Activated CD4-positive, alpha-beta memory T cell treated with anti-CD3 and anti-CD28 coated beads, Interleukin-2, amount 10 ng/mL, durations not matched to agents 7 days and 5 days (primary cell): ENCODE results near the gene GBA2. TPM values are rescaled to one million over a fixed set of nuclear protein-coding genes. Genes with fewer than 3 reads are reported as not detected.

Source experiments
- CTCF ChIA-PET: fragments of 350-600 bp; sonication (Branson Sonifier 250); formaldehyde crosslinking; loops from one replicate; lab custom pipeline; 2021; ENCODE audit warnings: antibody characterized with exemption, inconsistent platforms; lab: Charles Lee
- POLR2A ChIA-PET: fragments of 350-600 bp; sonication (Branson Sonifier 250); formaldehyde crosslinking; loops from one replicate; lab custom pipeline; 2021; ENCODE audit warnings: antibody characterized with exemption; lab: Charles Lee
- DNase-seq: peaks from one replicate; pipeline ENCODE4 v3.0.0-alpha.2; 2020
- H3K27ac Mint-ChIP-seq: one replicate; pipeline ENCODE4 v1.8.0; 2021; ENCODE audit warnings: mild to moderate bottlenecking, mixed read lengths
- H3K27me3 Mint-ChIP-seq: one replicate; pipeline ENCODE4 v1.8.0; 2021; ENCODE audit warnings: mixed read lengths
- H3K36me3 Mint-ChIP-seq: one replicate; pipeline ENCODE4 v1.8.0; 2021; ENCODE audit warnings: low read depth, mixed read lengths
- H3K4me1 Mint-ChIP-seq: one replicate; pipeline ENCODE4 v1.8.0; 2021; ENCODE audit warnings: mixed read lengths
- H3K4me3 Mint-ChIP-seq: one replicate; pipeline ENCODE4 v1.8.0; 2021; ENCODE audit warnings: mild to moderate bottlenecking, mixed read lengths
- H3K9me3 Mint-ChIP-seq: one replicate; pipeline ENCODE4 v1.8.0; 2021; ENCODE audit warnings: mixed read lengths
- total RNA-seq, 2 experiments: library from RNA; stranded (reverse); gene quantifications; one replicate each; pipeline ENCODE4 v1.2.3, GENCODE V29; 2021

GBA2 gene
- total RNA-seq, 2 experiments from 2014 or later: 45.8 to 49.1 TPM

DNA sequence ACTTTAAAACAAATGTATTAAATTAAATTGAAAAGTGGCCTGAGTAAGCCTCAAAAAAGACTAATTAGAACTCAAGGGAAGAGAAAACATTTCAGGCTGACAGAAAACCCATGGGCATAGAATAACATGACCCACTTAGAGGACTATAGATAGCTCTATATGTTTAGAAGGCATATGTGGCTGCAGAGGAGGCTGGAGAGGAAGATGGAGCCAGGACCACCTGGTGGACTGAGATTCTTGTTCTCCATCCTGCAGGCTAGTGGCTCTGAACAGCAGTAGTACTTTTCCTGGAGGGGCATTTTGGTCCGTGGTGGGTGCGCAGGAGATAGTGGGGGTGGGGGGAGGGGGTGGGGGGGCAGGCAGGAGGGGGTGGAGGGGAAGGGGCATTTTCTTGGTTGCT, 32.0 kb upstream of the GBA2 start:
- no peak for DNase-seq
- no peak overlapping the region for H3K4me3 Mint-ChIP-seq
- CTCF ChIA-PET: interaction anchor here (1.5 to 1.6 kb wide), 2 partner anchors 9 to 121 kb away, joined by 4 to 5 read pairs; no protein-coding TSS in a partner anchor
- H3K27me3 Mint-ChIP-seq: no peaks in the 10 kb centered on the region
- no peak overlapping the region for H3K27ac Mint-ChIP-seq
- H3K4me1 Mint-ChIP-seq: no peaks in the 10 kb centered on the region
- POLR2A ChIA-PET: interaction anchor here (1.1 kb wide), 1 partner anchor 25 kb away, joined by 3 read pairs; no protein-coding TSS in a partner anchor
- peaks cover 21% of the 10 kb centered on the region for H3K36me3 Mint-ChIP-seq
- no peaks in the 10 kb centered on the region for H3K9me3 Mint-ChIP-seq

DNA sequence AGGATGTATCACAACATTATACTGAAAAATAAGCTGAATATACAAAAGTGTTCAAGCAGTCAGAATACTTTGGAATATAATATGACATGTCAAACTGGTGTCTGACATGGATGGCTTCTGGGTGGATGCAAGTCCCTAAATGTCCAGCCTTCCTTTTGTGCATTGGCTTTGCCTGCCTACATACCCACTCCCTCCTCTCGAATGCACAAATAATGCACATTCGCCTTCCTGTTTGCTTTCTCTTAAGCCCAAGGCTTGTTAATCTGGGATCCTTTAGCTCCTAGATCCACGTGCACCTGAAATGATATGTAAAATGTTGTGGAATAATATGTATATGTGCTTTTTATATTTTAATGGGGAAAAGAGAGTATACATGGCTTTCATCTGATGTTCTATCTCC, 29.5 kb upstream of the GBA2 start:
- Mint-ChIP-seq H3K27ac (no peak overlapping the region), H3K9me3 (no peaks in the 10 kb centered on the region), H3K27me3 (no peaks in the 10 kb centered on the region), H3K4me3 (no peak overlapping the region), H3K4me1 (no peaks in the 10 kb centered on the region), H3K36me3 (peaks cover 9% of the 10 kb centered on the region)
- POLR2A ChIA-PET: no interaction called here
- DNase-seq: no peak
- CTCF ChIA-PET: interaction anchor here (0.8 to 2.2 kb wide), 7 partner anchors 12 to 176 kb away, joined by 3 to 8 read pairs (median 4); no protein-coding TSS in a partner anchor

DNA sequence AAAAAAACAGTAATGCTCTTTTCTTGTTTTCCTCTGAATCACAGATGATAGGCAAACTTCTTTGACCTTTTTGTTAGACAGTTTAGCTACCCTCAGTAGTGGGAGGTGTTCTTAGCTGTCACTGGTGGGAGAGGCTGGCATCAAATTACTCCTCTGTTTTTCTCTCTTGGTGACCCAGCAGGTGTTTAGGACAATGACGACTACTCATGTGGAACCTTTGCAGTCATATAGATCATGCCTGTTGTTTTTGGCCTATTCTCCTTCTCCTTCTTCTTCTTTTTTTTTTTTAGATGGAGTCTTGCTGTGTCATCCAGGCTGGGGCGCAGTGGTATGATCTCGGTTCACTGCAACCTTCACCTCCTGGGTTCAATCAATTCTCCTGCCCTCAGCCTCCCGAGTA, 27.0 kb upstream of the GBA2 start:
- Mint-ChIP-seq H3K36me3 (peaks cover 5% of the 10 kb centered on the region), H3K9me3 (no peaks in the 10 kb centered on the region), H3K4me3 (no peak overlapping the region), H3K27ac (no peak overlapping the region), H3K27me3 (no peaks in the 10 kb centered on the region), H3K4me1 (no peaks in the 10 kb centered on the region)
- ChIA-PET POLR2A (no interaction called here), CTCF (interaction anchor here (1.1 to 1.3 kb wide), 3 partner anchors 14 to 27 kb away, joined by 3 to 6 read pairs (median 4); partner anchors contain the start of genes GBA2 and RGP1)
- no peak for DNase-seq

DNA sequence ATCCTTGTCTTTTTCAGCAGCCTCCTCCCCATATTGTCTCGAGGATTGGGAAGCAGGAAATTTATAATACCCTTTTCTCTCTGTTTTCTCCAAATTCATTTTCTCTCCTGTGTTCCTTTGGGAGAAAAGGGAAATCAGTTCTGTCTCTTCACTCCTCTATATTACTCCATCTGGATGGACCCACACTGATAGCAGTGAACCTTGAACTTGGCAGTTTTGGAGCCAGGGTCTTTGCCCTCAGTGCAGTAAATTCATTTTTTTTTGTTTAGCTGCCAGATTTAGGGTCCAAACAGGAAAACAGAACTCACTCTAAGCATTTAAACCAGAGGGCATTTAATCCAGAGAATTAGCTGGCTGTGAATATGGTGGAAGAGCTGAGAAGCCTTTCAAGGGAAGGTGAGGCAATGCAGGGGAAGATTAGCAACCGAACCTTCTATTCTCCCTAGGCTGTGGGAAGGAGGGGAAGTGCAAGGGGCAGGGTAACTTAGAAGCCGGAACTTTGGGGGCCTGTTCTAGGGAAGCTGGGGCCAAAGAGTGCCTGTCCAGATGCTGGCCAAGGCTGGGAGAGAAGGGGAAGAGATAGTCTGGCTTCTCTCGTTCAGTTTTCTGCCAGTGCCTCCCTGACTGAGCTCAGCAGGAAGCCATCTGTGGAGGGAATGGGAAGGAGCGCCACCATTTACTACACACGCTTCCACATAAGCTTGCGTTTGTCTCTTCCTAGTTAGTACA, 26.0 kb upstream of the GBA2 start:
- Mint-ChIP-seq H3K27ac (no peak overlapping the region), H3K4me3 (no peak overlapping the region), H3K9me3 (no peaks in the 10 kb centered on the region), H3K4me1 (no peaks in the 10 kb centered on the region), H3K27me3 (no peaks in the 10 kb centered on the region), H3K36me3 (peaks cover under 1% of the 10 kb centered on the region)
- ChIA-PET POLR2A (no interaction called here), CTCF (interaction anchor here (0.8 to 1.3 kb wide), 6 partner anchors 15 to 128 kb away, joined by 3 to 6 read pairs (median 3); partner anchors contain the start of genes GBA2 and RGP1)
- no peak for DNase-seq

DNA sequence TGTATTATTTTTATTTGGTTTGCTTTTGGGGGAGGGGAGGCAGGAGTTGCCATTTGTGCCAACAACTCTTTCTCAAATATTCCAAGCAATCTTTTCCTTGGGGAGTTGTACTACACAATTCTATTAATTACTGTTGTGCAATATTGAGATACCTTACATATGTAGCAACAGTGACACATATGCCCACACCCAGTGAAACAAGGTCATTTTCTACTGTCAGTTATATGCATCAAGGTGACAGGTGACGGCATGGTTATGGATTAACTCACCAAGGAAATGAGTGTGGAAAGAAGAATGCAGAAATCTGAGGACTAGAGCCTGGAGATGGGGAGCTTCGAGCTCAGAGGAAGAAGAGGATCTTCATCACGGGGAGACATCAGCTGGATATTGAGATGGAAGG, 22.9 kb upstream of the GBA2 start:
- no peak overlapping the region for H3K27ac Mint-ChIP-seq
- ChIA-PET POLR2A (interaction anchor here (2.0 kb wide), 1 partner anchor 11 kb away, joined by 5 read pairs; no protein-coding TSS in a partner anchor), CTCF (interaction anchor here (0.8 to 1.2 kb wide), 3 partner anchors 8 to 110 kb away, joined by 3 to 4 read pairs (median 4); no protein-coding TSS in a partner anchor)
- DNase-seq: no peak
- no peaks in the 10 kb centered on the region for H3K9me3 Mint-ChIP-seq
- no peaks in the 10 kb centered on the region for H3K36me3 Mint-ChIP-seq
- H3K27me3 Mint-ChIP-seq: no peaks in the 10 kb centered on the region
- no peak overlapping the region for H3K4me3 Mint-ChIP-seq
- H3K4me1 Mint-ChIP-seq: no peaks in the 10 kb centered on the region

DNA sequence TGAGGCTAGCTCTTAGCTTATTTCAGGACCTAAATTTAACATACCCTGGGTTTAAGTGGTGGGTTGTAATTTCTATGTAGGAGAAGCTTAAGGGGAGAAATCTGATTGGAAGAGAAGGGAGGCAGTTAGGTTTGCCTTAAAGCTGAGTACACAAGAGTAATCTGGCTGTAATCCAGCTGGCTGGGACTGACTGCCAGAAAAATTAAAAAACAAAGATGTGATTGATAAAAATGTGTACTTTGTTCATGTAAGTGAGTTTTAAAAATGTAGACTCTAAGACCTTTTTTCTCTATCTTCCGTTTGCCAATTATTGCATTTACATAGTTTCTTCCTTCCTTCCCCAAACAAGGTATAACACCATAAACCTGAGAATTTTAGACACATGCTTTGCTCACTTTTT, 22.5 kb upstream of the GBA2 start:
- Mint-ChIP-seq H3K27me3 (no peaks in the 10 kb centered on the region), H3K9me3 (no peaks in the 10 kb centered on the region), H3K36me3 (no peaks in the 10 kb centered on the region), H3K27ac (no peak overlapping the region), H3K4me1 (no peaks in the 10 kb centered on the region), H3K4me3 (no peak overlapping the region)
- DNase-seq: no peak
- ChIA-PET POLR2A (interaction anchor here (1.2 to 2.0 kb wide), 2 partner anchors 11 to 23 kb away, joined by 4 to 5 read pairs; partner anchors contain the start of genes GBA2 and RGP1), CTCF (interaction anchor here (0.6 to 0.8 kb wide), 2 partner anchors 15 to 26 kb away, joined by 3 to 4 read pairs; no protein-coding TSS in a partner anchor)

DNA sequence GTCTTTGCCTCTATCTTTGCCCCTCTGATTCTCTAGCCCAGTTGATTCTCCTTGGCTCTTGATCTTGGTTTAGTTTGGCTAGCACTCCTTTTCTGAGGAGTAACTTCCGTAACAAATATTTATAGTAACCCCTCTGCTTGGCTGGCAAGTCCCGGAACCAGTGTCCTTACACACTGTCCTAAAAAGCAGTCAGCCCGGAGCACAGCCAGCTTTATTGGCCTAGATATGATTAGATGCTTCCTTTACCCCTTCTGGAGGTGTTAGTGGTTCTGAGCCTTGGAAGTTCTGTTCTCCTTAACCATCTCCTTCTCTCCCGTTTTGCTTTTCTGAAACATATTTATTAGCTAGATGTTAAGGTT, 22.0 kb upstream of the GBA2 start:
- no peaks in the 10 kb centered on the region for H3K9me3 Mint-ChIP-seq
- DNase-seq: no peak
- CTCF ChIA-PET: interaction anchor here (0.6 to 0.8 kb wide), 2 partner anchors 14 to 26 kb away, joined by 3 to 4 read pairs; no protein-coding TSS in a partner anchor
- H3K36me3 Mint-ChIP-seq: no peaks in the 10 kb centered on the region
- POLR2A ChIA-PET: interaction anchor here (1.2 to 2.0 kb wide), 2 partner anchors 10 to 23 kb away, joined by 4 to 5 read pairs; partner anchors contain the start of genes GBA2 and RGP1
- no peak overlapping the region for H3K4me3 Mint-ChIP-seq
- H3K27me3 Mint-ChIP-seq: no peaks in the 10 kb centered on the region
- no peak overlapping the region for H3K27ac Mint-ChIP-seq
- H3K4me1 Mint-ChIP-seq: no peaks in the 10 kb centered on the region

DNA sequence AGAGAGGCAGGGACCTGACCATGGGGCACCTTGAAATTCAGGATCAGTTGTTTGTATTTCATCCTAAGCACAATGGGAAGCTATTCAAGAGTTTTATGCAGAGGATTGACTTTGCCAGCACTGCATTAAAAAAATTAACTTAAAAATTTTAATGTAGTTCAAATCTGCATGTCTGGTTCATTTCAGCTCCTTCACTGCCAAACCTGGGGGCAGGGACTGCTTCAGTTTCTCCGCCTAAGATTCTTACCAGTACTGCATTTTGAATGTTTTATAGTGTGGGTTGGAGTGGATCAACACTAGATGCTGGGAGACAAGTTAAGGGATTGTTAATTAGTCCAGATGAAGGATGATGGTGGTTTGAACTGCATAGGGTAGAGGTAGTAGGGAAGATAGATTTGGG, 20.7 kb upstream of the GBA2 start:
- Mint-ChIP-seq H3K36me3 (no peaks in the 10 kb centered on the region), H3K27ac (no peak overlapping the region), H3K27me3 (no peaks in the 10 kb centered on the region), H3K9me3 (no peaks in the 10 kb centered on the region), H3K4me1 (no peaks in the 10 kb centered on the region), H3K4me3 (no peak overlapping the region)
- CTCF ChIA-PET: interaction anchor here (0.7 to 2.0 kb wide), 4 partner anchors 14 to 295 kb away, joined by 3 to 6 read pairs (median 4); no protein-coding TSS in a partner anchor
- POLR2A ChIA-PET: interaction anchor here (2.1 kb wide), 1 partner anchor 21 kb away, joined by 7 read pairs; the partner anchor contains the start of genes GBA2 and RGP1
- DNase-seq: no peak

DNA sequence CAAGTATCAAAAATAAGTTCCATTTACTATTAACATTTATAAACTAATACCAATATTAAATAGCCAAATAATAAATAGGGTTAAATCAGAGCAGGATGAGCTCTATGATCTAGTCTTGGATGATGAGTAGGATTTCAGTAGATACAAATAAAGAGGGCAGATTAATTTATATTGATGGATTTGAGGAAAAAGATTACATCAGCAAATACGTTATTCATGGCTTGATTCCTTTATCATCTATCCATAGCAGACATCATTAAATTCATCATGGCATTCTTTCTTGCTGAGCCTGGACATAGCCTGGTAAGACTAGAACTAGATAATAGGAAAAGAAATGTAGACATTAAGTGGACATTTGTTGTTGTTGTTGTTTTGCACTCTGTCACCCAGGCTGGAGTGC, 18.4 kb upstream of the GBA2 start:
- Mint-ChIP-seq H3K9me3 (no peaks in the 10 kb centered on the region), H3K36me3 (no peaks in the 10 kb centered on the region), H3K27me3 (no peaks in the 10 kb centered on the region), H3K4me1 (no peaks in the 10 kb centered on the region), H3K4me3 (no peak overlapping the region), H3K27ac (no peak overlapping the region)
- ChIA-PET POLR2A (no interaction called here), CTCF (interaction anchor here (1.3 kb wide), 1 partner anchor 59 kb away, joined by 3 read pairs; no protein-coding TSS in a partner anchor)
- no peak for DNase-seq

DNA sequence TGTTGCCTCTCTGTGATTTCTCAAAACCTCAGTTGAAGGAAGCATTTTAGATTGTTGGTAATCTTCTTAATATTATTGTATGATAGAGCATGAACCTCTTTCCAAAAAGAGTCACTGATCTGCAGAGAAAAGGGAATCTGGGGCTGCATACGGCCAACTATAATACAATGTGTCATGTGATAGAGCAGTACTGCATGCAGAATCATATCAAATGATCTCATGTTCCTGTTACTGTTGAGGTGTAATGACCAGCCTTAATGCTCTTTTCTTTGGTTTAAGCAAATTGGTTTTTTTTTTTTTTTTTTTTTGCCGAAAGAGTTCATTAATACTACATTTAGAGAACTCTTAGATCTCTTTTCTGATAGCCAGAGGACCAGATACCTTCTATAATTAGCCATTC, 18.0 kb upstream of the GBA2 start:
- Mint-ChIP-seq H3K36me3 (no peaks in the 10 kb centered on the region), H3K9me3 (no peaks in the 10 kb centered on the region), H3K4me3 (no peak overlapping the region), H3K27ac (no peak overlapping the region), H3K27me3 (no peaks in the 10 kb centered on the region), H3K4me1 (no peaks in the 10 kb centered on the region)
- ChIA-PET CTCF (no interaction called here), POLR2A (no interaction called here)
- DNase-seq: no peak

DNA sequence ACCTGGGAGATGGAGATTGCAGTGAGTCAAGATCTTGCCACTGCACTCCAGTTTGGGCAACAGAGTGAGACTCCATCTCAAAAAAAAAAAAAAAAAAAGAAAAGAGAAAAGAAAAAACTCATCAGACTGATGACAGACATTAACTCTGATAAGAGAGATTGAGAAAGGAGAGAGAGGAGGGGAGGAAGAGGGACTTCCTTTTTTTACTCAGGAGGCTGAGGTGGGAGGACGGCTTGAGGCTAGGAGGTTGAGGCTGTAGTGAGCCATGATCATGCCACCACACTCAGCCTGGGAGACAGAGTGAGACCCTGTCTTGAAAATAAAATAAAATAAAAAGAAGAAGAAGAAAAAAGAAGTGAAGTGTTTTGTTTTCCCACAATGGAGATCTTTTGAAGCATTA, 14.8 kb upstream of the GBA2 start:
- no peaks in the 10 kb centered on the region for H3K9me3 Mint-ChIP-seq
- CTCF ChIA-PET: interaction anchor here (0.8 to 1.2 kb wide), 2 partner anchors 9 to 67 kb away, joined by 3 read pairs; no protein-coding TSS in a partner anchor
- no peaks in the 10 kb centered on the region for H3K36me3 Mint-ChIP-seq
- no peak overlapping the region for H3K27ac Mint-ChIP-seq
- no peak overlapping the region for H3K4me3 Mint-ChIP-seq
- DNase-seq: no peak
- no peaks in the 10 kb centered on the region for H3K27me3 Mint-ChIP-seq
- POLR2A ChIA-PET: no interaction called here
- H3K4me1 Mint-ChIP-seq: peaks cover 16% of the 10 kb centered on the region

DNA sequence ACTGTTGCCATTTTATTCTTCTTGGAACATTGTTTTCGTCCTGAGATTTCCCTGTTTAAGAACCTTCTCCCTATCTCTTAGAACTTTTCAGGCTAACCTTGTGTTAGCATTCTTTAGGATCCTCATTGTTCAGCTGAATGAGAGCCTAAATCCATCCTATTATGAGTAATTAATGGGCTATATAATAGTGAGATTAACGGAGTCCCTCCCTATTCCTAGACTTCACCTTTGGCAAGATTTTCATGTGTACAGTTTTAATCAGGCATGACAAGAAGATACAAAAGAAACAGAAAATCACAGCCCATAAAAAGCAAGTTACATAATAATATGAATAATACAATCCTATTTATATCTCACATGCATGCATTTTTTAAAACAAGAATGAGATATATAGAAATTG, 14.2 kb upstream of the GBA2 start:
- ChIA-PET POLR2A (no interaction called here), CTCF (interaction anchor here (0.6 to 0.8 kb wide), 2 partner anchors 15 to 33 kb away, joined by 3 read pairs; no protein-coding TSS in a partner anchor)
- Mint-ChIP-seq H3K27me3 (no peaks in the 10 kb centered on the region), H3K4me3 (no peak overlapping the region), H3K36me3 (no peaks in the 10 kb centered on the region), H3K9me3 (no peaks in the 10 kb centered on the region), H3K27ac (no peak overlapping the region), H3K4me1 (peaks cover 22% of the 10 kb centered on the region)
- DNase-seq: no peak

DNA sequence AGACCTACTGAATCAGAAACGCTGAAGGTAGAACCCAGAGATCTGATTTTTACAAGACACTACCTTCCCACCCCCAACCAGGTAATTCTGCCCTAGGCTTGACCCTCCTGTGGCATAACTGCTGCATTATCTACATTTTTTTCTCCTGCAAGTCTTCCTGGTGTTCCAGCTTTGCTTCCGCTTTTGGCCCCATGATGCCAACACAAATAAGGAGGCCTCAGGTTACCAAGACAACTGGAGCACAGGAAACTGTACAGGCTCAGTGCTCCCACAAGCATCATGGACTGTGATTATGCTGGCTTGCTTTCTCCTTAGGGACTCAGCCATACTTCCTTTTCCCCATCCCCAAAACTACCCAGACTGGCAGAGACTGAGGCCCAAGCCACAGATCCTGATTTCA, 11.6 kb upstream of the GBA2 start:
- Mint-ChIP-seq H3K27me3 (no peaks in the 10 kb centered on the region), H3K9me3 (no peaks in the 10 kb centered on the region), H3K4me3 (no peak overlapping the region), H3K36me3 (peaks cover 7% of the 10 kb centered on the region), H3K4me1 (peaks cover 40% of the 10 kb centered on the region), H3K27ac (no peak overlapping the region)
- DNase-seq: no peak
- CTCF ChIA-PET: interaction anchor here (0.8 to 1.5 kb wide), 2 partner anchors 24 to 32 kb away, joined by 3 read pairs; no protein-coding TSS in a partner anchor
- POLR2A ChIA-PET: interaction anchor here (1.5 to 2.9 kb wide), 2 partner anchors 11 to 12 kb away, joined by 5 to 18 read pairs; partner anchors contain the start of genes GBA2 and RGP1
